ENCODE measurements around the gene INSYN2B.
"Not testable (repeated sequence)": the region's sequence is repeated elsewhere in the genome, so short reads cannot be mapped to it uniquely, and the experiment has no call there.

Gene INSYN2B

DNA sequence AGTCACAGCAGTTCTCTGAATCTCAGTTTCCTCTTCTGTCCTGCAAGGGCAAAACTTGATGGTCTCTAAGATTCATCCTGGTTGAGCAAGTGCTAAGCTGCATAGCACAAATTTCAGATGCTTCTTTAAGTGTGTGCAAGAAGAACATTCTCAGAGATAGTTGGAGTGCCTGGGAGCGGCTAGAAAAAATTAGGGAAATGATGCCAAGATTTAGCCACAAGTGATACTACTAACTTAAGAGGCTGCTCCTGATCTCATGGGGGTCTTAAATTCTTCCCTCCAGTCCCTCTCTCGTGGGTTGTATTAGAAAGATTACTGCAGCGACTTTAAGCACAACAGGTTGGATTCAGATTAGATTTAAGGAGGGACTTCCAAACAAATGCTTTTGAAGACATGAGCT lies 24.2 kb downstream of the INSYN2B start:
- ChIA-PET POLR2A (no interaction called here), CTCF (interaction anchor here (2.8 to 3.0 kb wide), 2 partner anchors 16 to 24 kb away, joined by 7 to 14 read pairs; partner anchors contain the start of gene INSYN2B)
- no peak overlapping the region for H3K4me3 ChIP-seq (ENCODE audit: low read depth, low read length)
- DNase-seq (ENCODE audit: low read depth, low spot score): no peak
- TF ChIP-seq, protein P1, sequence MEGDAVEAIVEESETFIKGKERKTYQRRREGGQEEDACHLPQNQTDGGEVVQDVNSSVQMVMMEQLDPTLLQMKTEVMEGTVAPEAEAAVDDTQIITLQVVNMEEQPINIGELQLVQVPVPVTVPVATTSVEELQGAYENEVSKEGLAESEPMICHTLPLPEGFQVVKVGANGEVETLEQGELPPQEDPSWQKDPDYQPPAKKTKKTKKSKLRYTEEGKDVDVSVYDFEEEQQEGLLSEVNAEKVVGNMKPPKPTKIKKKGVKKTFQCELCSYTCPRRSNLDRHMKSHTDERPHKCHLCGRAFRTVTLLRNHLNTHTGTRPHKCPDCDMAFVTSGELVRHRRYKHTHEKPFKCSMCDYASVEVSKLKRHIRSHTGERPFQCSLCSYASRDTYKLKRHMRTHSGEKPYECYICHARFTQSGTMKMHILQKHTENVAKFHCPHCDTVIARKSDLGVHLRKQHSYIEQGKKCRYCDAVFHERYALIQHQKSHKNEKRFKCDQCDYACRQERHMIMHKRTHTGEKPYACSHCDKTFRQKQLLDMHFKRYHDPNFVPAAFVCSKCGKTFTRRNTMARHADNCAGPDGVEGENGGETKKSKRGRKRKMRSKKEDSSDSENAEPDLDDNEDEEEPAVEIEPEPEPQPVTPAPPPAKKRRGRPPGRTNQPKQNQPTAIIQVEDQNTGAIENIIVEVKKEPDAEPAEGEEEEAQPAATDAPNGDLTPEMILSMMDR (IDR thresholded peaks at IDR 0.05; ENCODE audit: insufficient read depth, low read length, missing control alignments): no peak

DNA sequence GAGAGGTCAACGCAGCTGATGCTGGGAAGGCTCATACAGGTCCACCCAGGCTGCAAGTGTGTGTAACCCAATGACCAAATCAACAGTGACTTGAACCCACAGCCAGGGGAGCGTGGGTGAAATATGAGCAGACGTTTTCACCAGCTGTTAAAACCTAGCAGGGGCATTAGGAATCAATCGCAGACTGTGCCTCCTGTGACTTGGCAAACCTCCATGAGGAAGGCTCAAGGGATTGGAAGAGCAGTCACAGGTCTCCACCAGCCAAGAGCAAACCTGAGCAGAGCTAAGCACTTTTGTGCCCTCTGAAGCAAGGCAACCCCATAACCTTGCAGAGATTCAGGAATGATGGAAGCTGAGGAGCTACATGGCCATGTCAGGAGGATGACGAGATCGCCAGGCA lies 25.5 kb downstream of the INSYN2B start:
- no peak for DNase-seq (ENCODE audit: low read depth, low spot score)
- ChIA-PET CTCF (interaction anchor here (0.9 to 2.8 kb wide), 2 partner anchors 17 to 254 kb away, joined by 3 to 7 read pairs; no protein-coding TSS in a partner anchor), POLR2A (no interaction called here)
- no peak overlapping the region for H3K4me3 ChIP-seq (ENCODE audit: low read depth, low read length)
- TF ChIP-seq, protein P1 (IDR thresholded peaks at IDR 0.05; ENCODE audit: insufficient read depth, low read length, missing control alignments): no peak

GRCh38 chr5:169953196-169953595 lies 27.1 kb downstream of the INSYN2B start:
- not testable (repeated sequence) for DNase-seq (ENCODE audit: low read depth, low spot score); H3K4me3 ChIP-seq (ENCODE audit: low read depth, low read length)
- CTCF ChIA-PET: interaction anchor here (1.3 to 2.7 kb wide), 3 partner anchors 12 to 251 kb away, joined by 4 to 6 read pairs (median 6); partner anchors contain the start of gene INSYN2B
- POLR2A ChIA-PET: interaction anchor here (0.7 kb wide), 1 partner anchor 18 kb away, joined by 3 read pairs; no protein-coding TSS in a partner anchor

DNA sequence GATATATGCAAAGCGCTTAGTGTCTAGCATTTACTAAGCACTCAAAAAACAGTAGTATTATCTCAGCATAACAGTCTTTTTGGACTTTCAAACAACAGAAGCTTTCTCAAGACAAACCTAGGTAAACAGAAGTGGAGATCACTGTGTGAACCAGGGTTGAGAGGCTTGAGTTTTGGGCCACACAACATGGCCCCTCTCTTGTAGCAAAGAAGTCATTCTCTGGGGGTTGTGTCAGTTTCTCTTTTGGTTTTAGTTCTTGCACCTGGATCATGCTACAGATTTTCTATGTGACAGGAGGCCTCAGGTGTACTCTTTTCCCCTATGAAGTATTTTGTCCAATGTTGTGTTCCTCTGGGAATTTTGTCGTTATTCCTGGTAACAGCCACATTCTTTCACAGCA lies 30.0 kb downstream of the INSYN2B start:
- H3K4me3 ChIP-seq (ENCODE audit: low read depth, low read length): no peak overlapping the region
- ChIA-PET POLR2A (no interaction called here), CTCF (interaction anchor here (1.1 to 2.7 kb wide), 2 partner anchors 15 to 30 kb away, joined by 5 to 6 read pairs; partner anchors contain the start of gene INSYN2B)
- DNase-seq (ENCODE audit: low read depth, low spot score): no peak
- TF ChIP-seq, protein P1 (IDR thresholded peaks at IDR 0.05; ENCODE audit: insufficient read depth, low read length, missing control alignments): no peak

GRCh38 chr5:169946743-169947295 lies 33.5 kb downstream of the INSYN2B start:
- H3K4me3 ChIP-seq (ENCODE audit: low read depth, low read length): no peak overlapping the region
- no peak for DNase-seq (ENCODE audit: low read depth, low spot score)
- POLR2A ChIA-PET: no interaction called here
- CTCF ChIA-PET: interaction anchor here (0.9 to 4.6 kb wide), 3 partner anchors 24 to 245 kb away, joined by 3 to 32 read pairs (median 5); partner anchors contain the start of gene INSYN2B
- TF ChIP-seq, protein P1 (IDR thresholded peaks at IDR 0.05; ENCODE audit: insufficient read depth, low read length, missing control alignments): no peak

GRCh38 chr5:169945831-169946261 lies 34.4 kb downstream of the INSYN2B start:
- ChIA-PET POLR2A (interaction anchor here (1.1 to 1.4 kb wide), 2 partner anchors 25 to 250 kb away, joined by 4 to 6 read pairs; no protein-coding TSS in a partner anchor), CTCF (interaction anchor here (1.0 to 4.6 kb wide), 3 partner anchors 11 to 244 kb away, joined by 3 to 32 read pairs (median 3); partner anchors contain the start of gene INSYN2B)
- peak; percentile 89 for DNase-seq (ENCODE audit: low read depth, low spot score)
- TF ChIP-seq, protein P1 (IDR thresholded peaks at IDR 0.05; ENCODE audit: insufficient read depth, low read length, missing control alignments): no peak
- peak overlapping the region; percentile 6; the same call in 1 of the 2 replicates for H3K4me3 ChIP-seq (ENCODE audit: low read depth, low read length)
